Keratinocyte (primary cell): ENCODE measurements around the gene TK1. TPM values are rescaled to one million over a fixed set of nuclear protein-coding genes. Genes with fewer than 3 reads are reported as not detected.

Experiments
- DNase-seq: peaks from one replicate; pipeline ENCODE4 v3.0.0-alpha.2; 2011; ENCODE audit warnings: low read depth, missing footprints, low spot score
- FAIRE-seq: peaks from 2 replicates; lab custom pipeline; 2011; peaks lifted over from hg19 to GRCh38; lab: Jason Lieb, UNC
- H2AFZ ChIP-seq: 2 replicates; pipeline ENCODE4 v1.6.0; 2012; ENCODE audit warnings: low read length, control low read depth, inconsistent platforms; ENCODE audit not compliant: control insufficient read depth
- H3K27ac ChIP-seq: 2 replicates; pipeline ENCODE4 v1.5.1; 2011; ENCODE audit warnings: low read length; ENCODE audit not compliant: control insufficient read depth, insufficient read depth
- H3K27me3 ChIP-seq: 3 replicates; pipeline ENCODE4 v1.6.0; 2011; ENCODE audit warnings: low read length; ENCODE audit not compliant: control insufficient read depth, insufficient read depth; ENCODE audit errors: extremely low read depth
- H3K36me3 ChIP-seq, 2 experiments: 2 replicates in 1 of 2; 3 replicates in 1 of 2; pipeline ENCODE4 v1.5.1; 2011; ENCODE audit warnings: low read length in 2 of 2, mild to moderate bottlenecking in 1 of 2; ENCODE audit not compliant: control insufficient read depth in 2 of 2, insufficient read depth in 2 of 2; ENCODE audit errors: extremely low read depth in 1 of 2
- H3K4me1 ChIP-seq: 3 replicates; pipeline ENCODE4 v1.5.1; 2011; ENCODE audit warnings: low read length; ENCODE audit not compliant: control insufficient read depth, insufficient read depth; ENCODE audit errors: extremely low read depth
- H3K4me2 ChIP-seq: 3 replicates; pipeline ENCODE4 v1.6.0; 2011; ENCODE audit warnings: low read depth, low read length; ENCODE audit not compliant: control insufficient read depth, insufficient read depth; ENCODE audit errors: extremely low read depth
- H3K4me3 ChIP-seq, 3 experiments: fragments of 200-600 bp in 1 of 3; sonication (generic) in 1 of 3; 2 replicates in 2 of 3; 3 replicates in 1 of 3; pipeline ENCODE4 v1.5.1; 2011 to 2016; ENCODE audit warnings: low read length in 3 of 3, mild to moderate bottlenecking in 3 of 3, control low read depth in 2 of 3, inconsistent platforms in 1 of 3, low read depth in 1 of 3, mixed read lengths in 1 of 3, mixed run types in 1 of 3, moderate library complexity in 1 of 3; ENCODE audit not compliant: control insufficient read depth in 2 of 3, insufficient read depth in 2 of 3; ENCODE audit errors: extremely low read depth in 1 of 3
- H3K79me2 ChIP-seq: 2 replicates; pipeline ENCODE4 v1.6.0; 2012; ENCODE audit warnings: low read length; ENCODE audit not compliant: control insufficient read depth, insufficient read depth
- H3K9ac ChIP-seq: 3 replicates; pipeline ENCODE4 v1.6.0; 2011; ENCODE audit warnings: low read length; ENCODE audit not compliant: control insufficient read depth, insufficient read depth; ENCODE audit errors: extremely low read depth
- H3K9me1 ChIP-seq: 3 replicates; pipeline ENCODE4 v1.6.0; 2011; ENCODE audit warnings: low read length; ENCODE audit not compliant: control insufficient read depth, insufficient read depth; ENCODE audit errors: extremely low read depth
- H3K9me3 ChIP-seq: 2 replicates; pipeline ENCODE4 v1.5.1; 2012; ENCODE audit warnings: low read depth, low read length; ENCODE audit not compliant: control insufficient read depth
- H4K20me1 ChIP-seq: 3 replicates; pipeline ENCODE4 v1.6.0; 2011; ENCODE audit warnings: low read length; ENCODE audit not compliant: control insufficient read depth, insufficient read depth; ENCODE audit errors: extremely low read depth
- CTCF ChIP-seq, 3 experiments: IDR thresholded peaks in 1 of 3; conservative IDR thresholded peaks in 1 of 3; optimal IDR thresholded peaks in 1 of 3; 2 replicates in 2 of 3; 3 replicates in 1 of 3; pipeline versions ENCODE3 to v1.5.1; 2011; ENCODE audit warnings: low read length in 3 of 3, mild to moderate bottlenecking in 3 of 3, moderate library complexity in 2 of 3, control low read depth in 1 of 3, inconsistent platforms in 1 of 3; ENCODE audit not compliant: insufficient read depth in 2 of 3; ENCODE audit errors: extremely low read depth in 1 of 3
- EZH2 ChIP-seq: IDR thresholded peaks from one replicate; pipeline ENCODE4 v1.6.1; 2012; ENCODE audit warnings: inconsistent platforms, mild to moderate bottlenecking, low read length, moderate library complexity
- dilution Hi-C: fragments of 300-500 bp; cut with MboI; formaldehyde crosslinking; loops from one replicate; pipeline ENCODE4 v1.7.0; 2020; ENCODE audit warnings: low sequenced_read_pairs; ENCODE audit not compliant: extremely low pct_ligation_motif_present
- polyA plus RNA-seq, 5 experiments: library from polyadenylated mRNA; depleted of rRNA in 3 of 5; stranded (reverse) in 3 of 5; stranded (forward) in 1 of 5; unstranded in 1 of 5; fragments of >200 nt; gene quantifications; 1 replicate in 1 of 5; 2 replicates in 3 of 5; 3 replicates in 1 of 5; pipeline versions ENCODE4 v1.2.1 to v1.2.3, GENCODE V29; 2011 to 2012; ENCODE audit warnings: missing spikeins in 2 of 5, low read depth in 1 of 5, low replicate concordance in 1 of 5

The TK1 gene
- polyA plus RNA-seq, 1 donor (not counting 4 experiments of a cell fraction or from before 2014, with no cell fraction given), result 21.8 TPM

GRCh38 chr17:78144147-78144719 is 42.6 kb downstream of the TK1 start:
- H3K4me1 ChIP-seq, result peaks cover 44% of the 10 kb centered on the region
- H3K79me2 ChIP-seq, result no peaks in the 10 kb centered on the region
- H3K9me3 ChIP-seq, result no peaks in the 10 kb centered on the region
- no peak for FAIRE-seq
- H3K9ac ChIP-seq, result no peak overlapping the region
- no peak overlapping the region for H2AFZ ChIP-seq
- H3K36me3 ChIP-seq, result no peaks in the 10 kb centered on the region
- no peaks in the 10 kb centered on the region for H3K9me1 ChIP-seq
- H3K27me3 ChIP-seq, result peaks cover 8% of the 10 kb centered on the region
- no peak overlapping the region for H3K27ac ChIP-seq
- H3K4me3 ChIP-seq, result no peak overlapping the region
- no peaks in the 10 kb centered on the region for H4K20me1 ChIP-seq
- no peak for DNase-seq
- dilution Hi-C loops, result no loop called here
- TF ChIP-seq EZH2, result no peak
- TF ChIP-seq CTCF (optimal IDR thresholded peaks at IDR 0.05 in 1 of 3, IDR thresholded peaks at IDR 0.05 in 1 of 3, conservative IDR thresholded peaks at IDR 0.05 in 1 of 3; ENCODE audit: extremely low read depth in 1 of 3, insufficient read depth in 2 of 3, low read length in 3 of 3), result no peak
- peak overlapping the region; percentile 3 for H3K4me2 ChIP-seq

- DNase-seq, result no peak
- H3K4me1 ChIP-seq, result peaks cover 44% of the 10 kb centered on the region
- H3K9me1 ChIP-seq, result no peaks in the 10 kb centered on the region
- peaks cover 8% of the 10 kb centered on the region for H3K27me3 ChIP-seq
- no peaks in the 10 kb centered on the region for H3K79me2 ChIP-seq
- no peaks in the 10 kb centered on the region for H4K20me1 ChIP-seq
- no peak overlapping the region for H2AFZ ChIP-seq
- no peak overlapping the region for H3K4me3 ChIP-seq
- H3K4me2 ChIP-seq, result no peak overlapping the region
- no peaks in the 10 kb centered on the region for H3K9me3 ChIP-seq
- dilution Hi-C loops, result no loop called here
- H3K27ac ChIP-seq, result no peak overlapping the region
- FAIRE-seq, result no peak
- H3K9ac ChIP-seq, result no peak overlapping the region
- TF ChIP-seq EZH2, result no peak
- no peak for TF ChIP-seq CTCF (optimal IDR thresholded peaks at IDR 0.05 in 1 of 3, IDR thresholded peaks at IDR 0.05 in 1 of 3, conservative IDR thresholded peaks at IDR 0.05 in 1 of 3; ENCODE audit: extremely low read depth in 1 of 3, insufficient read depth in 2 of 3, low read length in 3 of 3)
- H3K36me3 ChIP-seq, result no peaks in the 10 kb centered on the region
These were observed 43.4 kb downstream of the TK1 start for GRCh38 chr17:78143214-78144146.
